GF-D8 (cell line): ENCODE results near the gene HCRTR1.

Experiments used
- DNase-seq: peaks from one replicate; lab custom pipeline; 2025; lab: John Stamatoyannopoulos, UW

HCRTR1 gene

DNA sequence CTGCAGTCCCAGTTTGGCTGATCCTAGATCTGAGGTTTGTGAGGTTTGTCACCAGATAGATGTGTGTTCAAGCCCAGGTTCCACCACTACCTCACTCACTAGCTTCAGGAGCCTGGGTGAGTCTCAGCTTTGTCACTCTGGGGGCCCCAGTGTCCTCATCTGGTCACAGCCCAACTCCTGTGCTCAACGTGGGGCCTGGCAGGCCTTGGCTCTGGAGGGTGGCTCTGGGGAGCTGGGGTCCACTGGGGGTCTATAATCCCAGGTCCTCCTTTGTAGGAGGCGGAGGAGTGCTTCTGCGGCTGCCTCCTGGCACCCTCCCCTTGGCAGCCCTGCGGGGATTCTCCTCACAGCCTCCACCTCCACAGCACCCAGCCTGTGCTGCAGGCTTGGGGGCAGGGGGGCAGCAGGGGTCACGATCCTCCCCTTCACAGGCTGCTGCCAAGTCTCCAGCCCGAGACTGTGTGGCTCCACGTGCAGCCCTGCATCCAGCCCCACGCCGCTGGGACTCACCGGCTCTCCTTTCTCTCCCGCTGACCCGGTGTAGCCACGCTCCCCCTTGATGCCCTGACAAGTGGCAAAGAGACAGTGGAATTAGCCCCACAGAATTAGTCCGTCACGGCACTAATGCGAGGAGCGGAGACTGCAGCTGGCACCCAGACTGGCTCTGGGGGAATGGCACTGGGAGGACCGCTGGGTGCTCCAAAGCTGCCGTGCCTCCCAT, 49.7 kb downstream of the HCRTR1 start:
- no peak for DNase-seq

DNA sequence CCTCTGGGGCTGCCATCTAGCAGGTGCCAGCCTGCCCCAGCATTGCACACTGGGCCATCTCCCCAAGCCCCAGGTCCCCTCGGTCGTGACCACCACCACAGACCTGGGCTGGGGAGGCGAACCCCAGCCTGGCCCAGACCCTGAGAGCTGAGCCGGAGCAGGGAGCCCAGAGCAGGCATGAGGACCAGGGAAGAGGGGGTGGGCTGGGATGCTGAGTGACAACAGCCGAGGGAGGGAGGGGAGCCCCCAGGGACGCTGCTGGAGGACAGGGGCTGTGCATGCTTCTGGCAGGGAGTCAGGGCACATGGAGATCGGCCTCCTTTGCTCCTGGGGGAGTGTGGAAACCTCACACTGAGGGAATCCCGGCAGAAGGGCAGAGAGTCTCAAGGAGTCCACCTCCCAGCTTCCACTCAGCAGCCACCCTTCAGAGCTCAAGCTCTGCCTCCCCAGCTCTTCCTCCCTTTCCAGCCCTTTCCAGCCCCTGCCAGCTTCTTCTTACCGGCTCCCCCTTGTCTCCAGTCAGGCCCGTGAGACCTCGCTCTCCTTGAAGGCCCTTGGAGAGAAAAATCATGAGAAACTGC, 50.9 kb downstream of the HCRTR1 start:
- DNase-seq: no peak

DNA sequence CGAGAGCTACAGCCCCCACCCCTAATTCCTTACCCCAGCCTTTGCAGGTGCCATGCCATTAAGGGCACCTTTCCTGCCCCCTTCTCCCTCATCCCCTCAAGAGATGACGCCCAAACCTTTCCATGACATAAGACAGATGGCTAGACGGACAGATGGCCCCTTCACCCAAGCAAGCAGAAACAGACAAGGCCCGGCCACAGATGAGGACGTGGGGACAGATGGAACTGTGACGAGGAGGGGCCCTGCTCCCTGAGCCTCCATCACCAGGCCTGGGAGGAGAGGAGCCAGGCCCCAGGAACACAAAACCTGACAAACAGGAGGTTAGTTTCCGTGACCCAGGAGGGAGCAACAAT, 51.9 kb downstream of the HCRTR1 start:
- no peak for DNase-seq

DNA sequence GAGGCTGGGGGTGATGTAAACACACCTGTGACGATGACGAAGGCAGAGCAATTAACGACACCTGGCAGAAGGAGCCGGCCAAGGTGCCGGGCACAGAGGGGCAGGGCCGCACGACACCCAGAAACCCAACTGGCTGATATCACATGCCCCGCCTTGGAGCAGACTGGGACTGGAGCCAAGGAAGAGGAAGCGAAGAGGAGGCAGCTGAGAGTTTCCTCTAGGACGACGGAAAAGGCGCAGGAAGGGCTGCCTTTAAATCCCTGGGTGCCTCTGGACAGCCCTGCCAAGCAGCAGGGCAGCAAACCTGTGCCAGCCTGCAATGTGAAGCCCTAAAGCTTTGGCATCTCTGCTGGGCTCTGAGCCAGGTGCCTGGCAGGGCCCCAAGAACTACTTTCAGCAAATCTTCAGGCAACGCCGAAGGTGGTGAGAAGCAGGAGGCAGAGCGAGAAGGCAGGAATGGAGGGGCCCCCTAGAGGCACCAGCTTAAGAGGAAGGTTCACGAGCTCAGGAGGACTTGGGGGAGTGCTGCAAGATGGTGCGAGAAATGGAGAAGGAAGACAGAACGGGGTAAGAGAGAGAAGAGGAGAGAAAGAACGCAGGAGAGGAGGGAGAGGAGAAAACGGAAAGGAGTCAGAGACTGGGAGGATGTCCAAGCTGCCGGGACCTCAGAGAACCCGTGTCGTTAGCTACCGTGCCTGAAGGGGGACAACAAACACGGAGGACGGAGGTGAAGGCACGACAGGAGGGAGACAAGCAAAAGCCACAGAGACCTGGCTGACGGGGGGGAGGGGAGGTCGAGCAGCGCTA, 52.5 kb downstream of the HCRTR1 start:
- no peak for DNase-seq

DNA sequence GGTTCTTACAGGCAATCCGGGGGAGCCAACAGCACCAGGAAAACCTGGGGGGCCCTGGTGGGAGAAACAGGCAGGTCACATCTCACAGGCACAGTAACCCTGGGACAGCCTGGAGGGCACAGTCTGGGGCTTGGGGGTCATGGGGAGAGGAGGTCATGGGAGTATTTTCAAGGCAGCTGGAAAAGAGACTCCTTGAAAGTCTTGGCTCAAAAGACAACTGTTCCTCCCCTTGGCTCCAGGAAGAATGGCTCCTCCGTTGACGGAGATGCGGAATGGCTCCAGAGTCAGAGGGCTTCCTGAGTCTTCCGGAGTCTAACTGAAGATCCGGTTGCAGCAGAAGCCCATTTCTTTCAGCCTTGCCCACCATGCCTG, 53.1 kb downstream of the HCRTR1 start:
- no peak for DNase-seq

DNA sequence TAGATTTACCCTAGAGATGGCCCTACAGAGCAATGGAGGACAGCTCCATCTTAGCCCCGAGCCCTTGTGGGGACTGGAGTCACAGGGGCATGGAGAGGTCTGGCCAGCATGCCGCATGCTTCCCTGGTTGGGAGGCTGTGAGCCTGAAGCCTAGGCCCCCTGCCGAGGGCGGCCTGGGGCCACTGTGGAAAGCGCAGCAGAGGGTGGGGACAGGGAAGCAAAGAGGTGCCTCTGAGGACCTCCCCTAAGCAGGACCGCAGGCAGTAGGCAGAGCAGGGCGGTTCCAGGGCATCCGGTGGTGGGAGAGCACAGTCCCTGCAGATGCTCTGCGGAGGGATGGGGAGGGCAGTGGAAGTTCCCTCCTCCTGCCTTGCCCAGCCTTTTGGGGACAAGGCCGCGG, 53.7 kb downstream of the HCRTR1 start:
- no peak for DNase-seq

DNA sequence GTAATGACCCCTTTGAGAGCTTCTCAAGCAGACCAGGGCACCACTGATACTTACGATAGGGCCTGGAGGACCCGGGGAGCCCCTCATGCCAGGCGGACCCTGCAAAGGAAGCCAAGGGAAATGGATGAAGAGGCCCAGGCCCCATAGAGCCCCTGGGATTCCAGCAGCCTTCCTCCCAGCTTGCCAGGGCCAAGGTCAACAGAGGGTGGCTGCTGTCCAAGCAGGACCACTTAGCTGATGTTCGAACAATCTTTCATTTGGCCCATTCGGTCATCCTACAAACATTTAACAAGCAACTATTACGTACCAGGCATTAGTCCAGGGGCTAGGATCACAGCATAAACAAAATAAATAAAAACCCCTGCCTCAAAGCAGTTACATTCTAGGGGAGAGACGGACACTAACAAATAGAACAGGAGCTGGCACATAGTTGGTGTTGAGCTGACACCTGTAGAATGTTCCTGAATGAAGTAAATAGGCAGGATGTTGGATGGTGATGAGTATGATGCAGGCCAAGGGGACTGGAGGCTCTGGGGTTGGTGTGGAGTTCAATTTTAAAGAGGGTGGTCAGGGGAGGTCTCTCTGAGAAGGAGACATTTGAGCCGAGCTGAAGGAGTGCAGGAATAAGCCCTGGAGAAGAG, 54.2 kb downstream of the HCRTR1 start:
- DNase-seq: no peak

DNA sequence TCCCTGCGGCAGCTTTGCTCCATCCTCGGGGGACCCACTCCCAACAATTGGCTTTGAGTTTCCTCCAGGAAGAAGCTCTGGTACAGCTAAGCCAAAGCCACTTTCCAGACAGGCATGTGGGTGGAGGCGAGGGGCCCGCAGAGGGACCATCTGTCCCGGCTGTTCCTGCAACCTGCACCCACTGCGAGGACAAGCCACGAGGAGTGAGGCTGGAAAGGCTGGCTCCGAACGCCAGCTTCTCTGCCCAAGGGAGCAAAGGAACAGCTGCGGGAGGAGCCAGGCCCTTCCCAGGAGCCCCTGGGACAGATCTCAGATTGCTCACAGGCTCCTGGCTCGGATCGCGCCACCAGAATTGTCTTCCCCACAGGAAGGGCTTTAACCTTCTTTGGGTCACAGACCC, 55.5 kb downstream of the HCRTR1 start:
- no peak for DNase-seq

DNA sequence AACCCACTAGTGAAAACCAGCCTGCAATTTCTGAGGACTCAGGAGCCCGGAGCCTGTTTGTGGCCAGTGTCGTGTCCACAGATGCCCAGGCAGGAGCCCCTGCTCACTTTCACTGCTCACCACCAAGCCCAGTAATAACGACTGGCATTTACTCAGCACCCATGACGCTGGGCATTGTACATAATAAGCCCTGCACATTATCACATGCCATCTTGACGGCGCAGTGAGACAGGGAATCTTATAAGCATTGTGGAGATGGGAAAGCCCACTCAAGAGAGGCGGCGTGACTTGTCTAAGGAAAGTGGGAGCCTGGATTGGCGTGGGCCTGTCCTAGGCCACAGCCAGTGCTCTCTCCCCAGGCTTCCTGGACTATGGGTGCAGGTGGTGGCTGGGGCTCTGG, 55.9 kb downstream of the HCRTR1 start:
- DNase-seq: no peak

DNA sequence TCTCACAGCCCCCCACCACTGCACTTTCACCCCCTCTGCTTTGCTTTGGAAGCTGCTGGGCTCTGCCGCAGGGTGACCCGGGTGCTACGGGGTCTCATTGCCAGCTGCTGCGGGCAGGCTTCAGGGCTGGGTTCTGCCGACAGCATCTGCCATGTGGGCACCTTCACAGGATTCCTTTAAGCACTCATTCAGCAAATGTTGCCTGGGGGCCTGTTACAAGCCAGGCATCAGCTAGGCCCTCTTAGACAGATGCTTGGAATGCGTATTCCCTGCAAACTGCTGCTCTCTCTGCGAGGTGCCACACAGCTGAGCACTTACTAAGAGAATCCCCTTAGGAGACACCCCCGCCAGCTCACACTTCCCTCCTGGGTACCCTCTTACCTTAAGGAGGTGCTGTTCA, 57.1 kb downstream of the HCRTR1 start:
- no peak for DNase-seq

DNA sequence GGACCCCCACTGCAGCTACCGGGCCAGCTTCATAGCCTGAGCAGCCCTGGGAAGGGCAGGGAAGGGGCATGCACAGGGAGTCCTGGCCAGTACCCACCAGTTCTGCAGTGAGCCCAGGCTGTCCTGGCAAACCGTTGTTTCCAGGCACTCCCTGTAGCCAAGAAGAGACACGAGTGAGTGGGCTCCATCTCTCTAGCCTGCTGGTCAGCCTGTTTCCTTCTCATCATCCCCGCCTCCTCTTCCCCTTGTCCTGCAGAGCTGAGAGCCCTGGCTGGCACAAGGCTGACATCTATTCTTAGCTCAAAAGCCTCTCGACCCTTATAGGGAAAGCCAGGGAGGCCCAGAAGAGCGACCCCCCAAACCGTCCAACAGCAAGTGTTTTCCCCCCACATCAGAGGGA, 57.7 kb downstream of the HCRTR1 start:
- no peak for DNase-seq

DNA sequence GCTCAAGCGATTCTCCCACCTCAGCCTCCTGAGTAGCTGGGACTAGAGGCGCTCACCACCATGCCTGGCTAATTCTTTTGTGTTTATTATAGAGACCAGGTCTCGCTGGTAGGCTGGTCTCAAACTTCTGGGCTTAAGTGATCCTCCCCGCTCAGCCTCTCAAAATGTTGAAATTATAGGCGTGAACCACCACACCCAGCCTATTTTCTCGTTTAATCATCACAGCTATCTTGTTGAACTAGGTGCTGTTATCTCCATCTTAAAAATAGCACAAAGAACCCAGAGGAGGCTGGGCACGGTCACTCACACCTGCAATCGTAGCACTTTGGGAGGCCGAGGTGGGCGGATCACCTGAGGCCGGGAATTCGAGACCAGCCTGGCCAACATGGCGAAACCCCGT, 58.3 kb downstream of the HCRTR1 start:
- DNase-seq: no peak
